ENCODE data around the gene EPN2. TPM values are rescaled to one million over a fixed set of nuclear protein-coding genes. Genes with fewer than 3 reads are reported as not detected.
"Not testable (repeated sequence)": the region's sequence is repeated elsewhere in the genome, so short reads cannot be mapped to it uniquely, and the experiment has no call there.

Gene EPN2
- total RNA-seq, result 100 to 1,000 TPM in 1 of 4 donors, 10 to 100 TPM in 3; 30.7 to 156 (median 45.1) TPM

GRCh38 chr17:19237139-19237388 lies at the start of gene EPN2:
Gene EPN2 (plus strand): TSS chr17:19237366. CDS start chr17:19283120, 45,754 bp downstream.
- ATAC-seq, result peak; percentile 87
- TF ChIP-seq CTCF (IDR thresholded peaks at IDR 0.05), result peak in 1 of 4 experiments; percentile 61
- peak within 1 kb of the TSS; percentile 12 to 92 (median 90) for H3K27ac ChIP-seq
- no CpG with 5 or more reads among the region's 31 CpGs for WGBS, 2 donors (ENCODE audit: low coverage in 1 of 2)
- H3K27me3 ChIP-seq, H3K36me3 ChIP-seq, H3K9me3 ChIP-seq: not testable (repeated sequence)
- H3K4me3 ChIP-seq, result peak within 1 kb of the TSS; percentile 72 to 99
- H3K4me1 ChIP-seq, result peaks cover 0 to 32% (median 11%) of the 10 kb centered on the region in 3 donors

GRCh38 chr17:19187883-19188869 lies 49.0 kb upstream of the EPN2 start:
- TF ChIP-seq POLR2AphosphoS5 (IDR thresholded peaks at IDR 0.05), result peak; percentile 100
- not testable (repeated sequence) for H3K4me1 ChIP-seq, H3K4me3 ChIP-seq, H3K9me3 ChIP-seq, ATAC-seq, H3K27me3 ChIP-seq, H3K36me3 ChIP-seq
- peak overlapping the region in 1 of 4 donors; percentile 49 for H3K27ac ChIP-seq
- WGBS, 2 donors (ENCODE audit: low coverage in 1 of 2), result no CpG with 5 or more reads among the region's 62 CpGs

GRCh38 chr17:19188870-19189708 lies 48.1 kb upstream of the EPN2 start:
- H3K4me3 ChIP-seq, H3K27me3 ChIP-seq, H3K4me1 ChIP-seq, H3K9me3 ChIP-seq, H3K27ac ChIP-seq, H3K36me3 ChIP-seq: not testable (repeated sequence)
- no CpG with 5 or more reads among the region's 39 CpGs for WGBS, 2 donors (ENCODE audit: low coverage in 1 of 2)
- ATAC-seq, result peak; percentile 91

- H3K4me3 ChIP-seq, H3K27me3 ChIP-seq, ATAC-seq, H3K9me3 ChIP-seq, H3K4me1 ChIP-seq, H3K27ac ChIP-seq, H3K36me3 ChIP-seq: not testable (repeated sequence)
- no CpG with 5 or more reads among the region's 36 CpGs for WGBS, 2 donors (ENCODE audit: low coverage in 1 of 2)
These were observed 47.3 kb upstream of the EPN2 start for GRCh38 chr17:19189781-19190405.

GRCh38 chr17:19196382-19197204 lies 40.6 kb upstream of the EPN2 start:
- not testable (repeated sequence) for H3K9me3 ChIP-seq, H3K36me3 ChIP-seq, H3K27me3 ChIP-seq, H3K4me1 ChIP-seq
- peak overlapping the region in 3 of 4 donors; percentile 49 to 74 (median 51) for H3K27ac ChIP-seq
- H3K4me3 ChIP-seq, result peak overlapping the region; percentile 44 to 49
- no CpG with 5 or more reads among the region's 33 CpGs for WGBS, 2 donors (ENCODE audit: low coverage in 1 of 2)
- peak; percentile 94 for ATAC-seq

GRCh38 chr17:19202448-19202847 lies 34.7 kb upstream of the EPN2 start:
- not testable (repeated sequence) for H3K9me3 ChIP-seq, H3K4me1 ChIP-seq, H3K4me3 ChIP-seq, H3K36me3 ChIP-seq, H3K27ac ChIP-seq, H3K27me3 ChIP-seq
- no CpG with 5 or more reads among the region's 20 CpGs for WGBS, 2 donors (ENCODE audit: low coverage in 1 of 2)
- ATAC-seq, result peak; percentile 90

- not testable (repeated sequence) for H3K27me3 ChIP-seq, H3K27ac ChIP-seq, H3K4me1 ChIP-seq, H3K4me3 ChIP-seq, H3K36me3 ChIP-seq, H3K9me3 ChIP-seq
- WGBS, 2 donors (ENCODE audit: low coverage in 1 of 2), result no CpG with 5 or more reads among the region's 3 CpGs
- ATAC-seq, result peak; percentile 19
These were observed 33.7 kb upstream of the EPN2 start for GRCh38 chr17:19203429-19203828.

GRCh38 chr17:19215074-19215860 lies 21.9 kb upstream of the EPN2 start:
- H3K9me3 ChIP-seq, H3K4me1 ChIP-seq, H3K36me3 ChIP-seq, H3K4me3 ChIP-seq, H3K27me3 ChIP-seq, H3K27ac ChIP-seq: not testable (repeated sequence)
- peak; percentile 92 for ATAC-seq
- WGBS, 2 donors (ENCODE audit: low coverage in 1 of 2), result no CpG with 5 or more reads among the region's 67 CpGs

- not testable (repeated sequence) for ATAC-seq, H3K27me3 ChIP-seq, H3K4me3 ChIP-seq, H3K27ac ChIP-seq, H3K36me3 ChIP-seq, H3K9me3 ChIP-seq, H3K4me1 ChIP-seq
- no CpG with 5 or more reads among the region's 13 CpGs for whole genome bisulfite sequencing, 2 donors (ENCODE audit: low coverage in 1 of 2)
These were observed 20.8 kb upstream of the EPN2 start for GRCh38 chr17:19216148-19216926.

- H3K36me3 ChIP-seq, H3K9me3 ChIP-seq, H3K4me3 ChIP-seq, H3K4me1 ChIP-seq, H3K27me3 ChIP-seq, ATAC-seq, H3K27ac ChIP-seq: not testable (repeated sequence)
- no CpG with 5 or more reads among the region's 2 CpGs for WGBS, 2 donors (ENCODE audit: low coverage in 1 of 2)
These were observed 18.3 kb upstream of the EPN2 start for GRCh38 chr17:19218914-19219313.
